ENCODE results near the gene STX18. TPM values are rescaled to one million over a fixed set of nuclear protein-coding genes. Genes with fewer than 3 reads are reported as not detected.
A peak's percentile ranks its signal among the peaks of the same experiment; 100 is the strongest.

STX18 gene
- total RNA-seq, 1 experiment from 2014 or later, result 20.9 TPM

- peak; percentile 23 for DNase-seq
- no peak overlapping the region for H3K27ac ChIP-seq (ENCODE audit: insufficient read length, low read depth, low read length)
Observed at GRCh38 chr4:4424499-4425115, 117.2 kb downstream of the STX18 start.

More at GRCh38 chr4:4424499-4425115, 117.2 kb downstream of the STX18 start:
- Histone ChIP-seq H2BK120ac (ENCODE audit: low read depth, low read length, poor library complexity, severe bottlenecking) (no peak overlapping the region), H4K8ac (replicated peaks; ENCODE audit: insufficient read length, low read depth, low read length) (no peak overlapping the region), H3K79me2 (ENCODE audit: insufficient read depth, low read length) (no peaks in the 10 kb centered on the region), H3K23ac (ENCODE audit: insufficient read length, low read depth, low read length) (no peak overlapping the region), H3K27me3 (ENCODE audit: insufficient read depth, low read length) (no peaks in the 10 kb centered on the region), H2AK5ac (ENCODE audit: insufficient read length, low read length) (no peak overlapping the region), H3K4ac (ENCODE audit: low read depth, low read length) (no peak overlapping the region), H3K56ac (ENCODE audit: insufficient read length, low read depth, low read length) (no peak overlapping the region), H3K4me2 (ENCODE audit: insufficient read depth, insufficient read length, low read length) (no peak overlapping the region), H3T11ph (ENCODE audit: low read length) (no peak overlapping the region), H2BK5ac (ENCODE audit: insufficient read length, low read length) (no peak overlapping the region), H3K4me1 (ENCODE audit: insufficient read depth, low read length) (peaks cover 35% of the 10 kb centered on the region), H2BK15ac (ENCODE audit: low read depth, low read length) (no peak overlapping the region), H3K79me1 (ENCODE audit: insufficient read depth, low read depth, low read length, poor library complexity, severe bottlenecking) (no peaks in the 10 kb centered on the region), H2BK12ac (ENCODE audit: insufficient read length, low read depth, low read length) (no peak overlapping the region), H3K9ac (ENCODE audit: extremely low read depth, insufficient read length, low read length) (no peak overlapping the region), H4K5ac (ENCODE audit: insufficient read length, low read depth, low read length) (no peak overlapping the region), H2BK20ac (ENCODE audit: low read depth, low read length, poor library complexity, severe bottlenecking) (no peak overlapping the region), H3K23me2 (ENCODE audit: insufficient read length, low read depth, low read length, poor library complexity, severe bottlenecking) (no peaks in the 10 kb centered on the region), H2AFZ (ENCODE audit: low read length) (no peak overlapping the region), H4K91ac (ENCODE audit: insufficient read length, low read depth, low read length) (no peak overlapping the region), H3K14ac (ENCODE audit: insufficient read depth, low read length) (0 out of 2 replicates have a peak overlapping the region, but pooled peaks have one; percentile 12), H4K20me1 (ENCODE audit: control insufficient read depth, insufficient read depth, insufficient read length) (peaks cover 2% of the 10 kb centered on the region), H3K18ac (ENCODE audit: insufficient read length, low read depth, low read length) (no peak overlapping the region), H3K9me3 (ENCODE audit: control insufficient read depth, low read depth, low read length) (no peaks in the 10 kb centered on the region)
- no peak for TF ChIP-seq CTCF (conservative IDR thresholded peaks at IDR 0.05)
- Mint-ChIP-seq H3K36me3 (ENCODE audit: insufficient read depth in 1 of 3, low read depth in 3 of 3) (peaks cover 8 to 32% (median 22%) of the 10 kb centered on the region in 3 experiments), H3K4me1 (peaks cover 52 to 54% of the 10 kb centered on the region in 2 experiments), H3K4me3 (peak overlapping the region in 1 of 2 experiments; percentile 34; a peak in 2 of 5 replicates), H3K9me3 (no peaks in the 10 kb centered on the region), H3K27me3 (ENCODE audit: low read depth) (peaks cover 8% of the 10 kb centered on the region; the same call in 1 of the 2 replicates), H3K27ac (peak overlapping the region in 2 of 3 experiments; percentile 57 to 85; a peak in 2 of 7 replicates)
- no CpG with 5 or more reads among the region's 8 CpGs for WGBS (ENCODE audit: extremely low coverage, insufficient read length, low lambda C conversion rate)
